ENCODE data around the gene GAB2. TPM values are rescaled to one million over a fixed set of nuclear protein-coding genes. Genes with fewer than 3 reads are reported as not detected.

Gene GAB2
- polyA plus RNA-seq, 1 donor from 2014 or later, result 4.2 TPM

- Mint-ChIP-seq H3K4me1 (peaks cover 37 to 46% (median 45%) of the 10 kb centered on the region in 3 donors), H3K36me3 (peaks cover 2% of the 10 kb centered on the region), H3K9me3 (no peaks in the 10 kb centered on the region), H3K4me3 (peak overlapping the region in 3 of 4 donors; percentile 85 to 97 (median 93)), H3K27ac (peak overlapping the region in 2 of 3 donors; percentile 22 to 95), H3K27me3 (no peaks in the 10 kb centered on the region)
Observed at GRCh38 chr11:78419327-78419726, 1.7 kb upstream of the GAB2 start.

DNA sequence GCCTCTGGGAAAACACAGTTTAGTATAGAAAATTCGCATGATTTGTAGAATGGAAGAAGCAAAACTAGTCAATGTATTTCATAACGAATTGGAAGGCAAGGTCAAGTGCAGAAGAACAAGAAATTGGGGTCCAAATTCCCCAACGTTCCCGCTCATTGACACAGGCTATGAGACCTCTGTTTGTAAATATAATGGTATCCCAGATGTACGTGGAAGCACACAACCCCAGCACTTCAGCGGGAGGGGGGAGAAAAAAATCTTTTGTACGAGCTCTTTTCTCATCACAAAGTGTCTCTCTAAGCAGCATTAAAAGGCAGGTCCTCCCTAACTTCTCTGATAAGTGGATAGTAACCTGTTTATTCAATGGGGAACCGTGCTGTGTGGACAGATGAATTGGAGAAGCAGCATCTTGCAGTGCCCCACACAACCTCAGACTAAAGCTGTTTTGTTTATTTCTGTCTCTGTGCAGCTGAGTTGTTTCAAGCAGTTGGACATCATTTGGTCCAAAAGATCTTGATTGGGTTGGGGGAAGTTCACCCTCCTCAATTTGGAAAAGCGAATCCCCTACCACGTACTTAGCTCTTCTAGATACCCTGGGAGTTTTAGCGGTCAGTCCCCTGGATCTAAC, 1.1 kb upstream of the GAB2 start:
- peak overlapping the region; percentile 85 to 97 (median 90) for H3K4me3 Mint-ChIP-seq
- peaks cover 2% of the 10 kb centered on the region for H3K36me3 Mint-ChIP-seq
- H3K27me3 Mint-ChIP-seq, result no peaks in the 10 kb centered on the region
- no peaks in the 10 kb centered on the region for H3K9me3 Mint-ChIP-seq
- peak overlapping the region; percentile 39 to 95 (median 89) for H3K27ac Mint-ChIP-seq
- peaks cover 37 to 44% (median 40%) of the 10 kb centered on the region in 3 donors for H3K4me1 Mint-ChIP-seq

DNA sequence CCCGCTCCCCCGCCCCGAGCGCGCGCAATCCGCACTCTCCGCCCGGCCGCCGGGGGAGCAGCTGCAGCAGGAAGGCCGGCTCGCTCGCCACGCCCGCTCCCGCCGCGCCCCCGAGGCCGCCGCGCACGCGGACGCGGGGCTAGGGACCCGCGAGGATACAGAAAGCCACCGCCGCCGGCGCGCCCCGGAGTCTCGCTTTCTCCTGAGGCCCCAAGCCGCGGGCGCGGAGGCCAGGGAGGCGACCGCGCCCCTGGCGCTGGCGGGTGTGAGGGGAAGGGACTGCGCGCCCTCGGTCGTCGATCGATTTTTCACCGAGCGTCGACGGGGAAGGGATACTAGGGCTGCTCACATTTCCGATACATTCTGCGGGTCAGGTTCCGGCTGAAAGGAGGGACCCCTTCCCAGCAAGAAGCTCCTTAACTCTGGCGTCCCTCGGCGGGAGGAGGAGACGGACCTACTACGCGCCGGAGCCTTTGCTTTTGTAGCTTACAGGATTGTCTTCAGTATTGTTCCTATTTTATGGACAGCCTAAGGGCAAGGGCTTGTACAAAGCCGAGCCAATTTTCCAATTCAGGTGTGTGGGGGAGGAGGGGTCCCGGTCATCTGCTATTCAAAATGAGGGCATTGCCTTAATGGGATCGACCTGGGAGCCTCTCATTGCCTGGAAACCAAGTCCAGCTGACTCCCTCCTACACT, 416 bp upstream of the GAB2 start:
- Mint-ChIP-seq H3K4me1 (peaks cover 43 to 50% (median 46%) of the 10 kb centered on the region in 3 donors), H3K9me3 (no peaks in the 10 kb centered on the region), H3K27me3 (no peaks in the 10 kb centered on the region), H3K4me3 (peak overlapping the region; percentile 85 to 97 (median 90)), H3K36me3 (peaks cover 2% of the 10 kb centered on the region), H3K27ac (peak overlapping the region; percentile 89 to 95 (median 94))

DNA sequence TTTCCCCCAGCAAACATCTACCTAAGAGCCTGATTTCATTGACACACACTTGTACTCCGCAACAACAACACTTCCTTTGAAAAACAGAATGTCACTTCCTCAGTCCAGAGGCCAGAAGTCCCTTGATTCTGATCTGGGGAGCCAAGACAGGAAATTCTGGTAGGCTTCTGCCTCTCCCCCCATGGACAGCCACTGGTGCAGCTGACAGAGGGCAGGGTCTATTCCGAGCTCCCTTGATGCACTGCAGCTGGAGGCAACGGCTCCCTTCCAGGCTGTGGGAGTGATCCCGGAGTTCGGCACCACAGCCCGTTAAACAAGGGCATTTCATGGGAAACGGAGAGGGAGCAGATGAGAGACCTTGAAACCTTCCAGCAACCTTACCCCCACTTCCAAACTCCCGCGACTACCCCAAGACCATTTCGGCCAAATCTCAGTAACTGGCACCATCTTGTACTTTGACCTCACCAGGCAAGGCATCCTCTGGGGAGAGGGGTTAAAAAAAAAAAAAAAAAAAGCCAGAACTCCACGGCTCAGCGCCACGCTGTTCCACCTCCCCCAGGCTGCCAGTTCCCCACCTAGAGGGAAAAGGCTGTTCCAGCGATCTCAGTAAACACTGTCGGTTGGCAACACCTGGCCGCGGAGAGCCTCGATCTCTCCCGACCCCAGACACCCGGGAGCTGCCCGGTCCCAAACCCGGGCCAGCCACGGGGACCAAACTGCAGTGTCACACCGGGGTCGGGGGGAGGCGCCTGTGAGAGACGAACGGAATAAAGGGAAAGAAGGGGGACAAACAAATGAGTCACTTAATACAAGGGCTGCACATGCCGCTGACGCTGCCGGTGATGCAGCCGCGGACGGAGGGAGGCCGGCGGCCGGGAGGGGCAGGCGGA, 1.1 kb downstream of the GAB2 start:
- Mint-ChIP-seq H3K4me3 (peak overlapping the region; percentile 94 to 99 (median 99)), H3K9me3 (no peaks in the 10 kb centered on the region), H3K27me3 (no peaks in the 10 kb centered on the region), H3K27ac (peak overlapping the region; percentile 97 to 99 (median 98)), H3K4me1 (peaks cover 50 to 59% (median 52%) of the 10 kb centered on the region in 3 donors), H3K36me3 (no peaks in the 10 kb centered on the region)

- H3K27ac Mint-ChIP-seq, result peak overlapping the region; percentile 95 to 99 (median 98)
- no peaks in the 10 kb centered on the region for H3K9me3 Mint-ChIP-seq
- peaks cover 2% of the 10 kb centered on the region for H3K36me3 Mint-ChIP-seq
- no peaks in the 10 kb centered on the region for H3K27me3 Mint-ChIP-seq
- peak overlapping the region; percentile 77 to 99 (median 96) for H3K4me3 Mint-ChIP-seq
- peaks cover 42 to 53% (median 44%) of the 10 kb centered on the region in 3 donors for H3K4me1 Mint-ChIP-seq
Observed at GRCh38 chr11:78415338-78415737, 2.3 kb downstream of the GAB2 start.

DNA sequence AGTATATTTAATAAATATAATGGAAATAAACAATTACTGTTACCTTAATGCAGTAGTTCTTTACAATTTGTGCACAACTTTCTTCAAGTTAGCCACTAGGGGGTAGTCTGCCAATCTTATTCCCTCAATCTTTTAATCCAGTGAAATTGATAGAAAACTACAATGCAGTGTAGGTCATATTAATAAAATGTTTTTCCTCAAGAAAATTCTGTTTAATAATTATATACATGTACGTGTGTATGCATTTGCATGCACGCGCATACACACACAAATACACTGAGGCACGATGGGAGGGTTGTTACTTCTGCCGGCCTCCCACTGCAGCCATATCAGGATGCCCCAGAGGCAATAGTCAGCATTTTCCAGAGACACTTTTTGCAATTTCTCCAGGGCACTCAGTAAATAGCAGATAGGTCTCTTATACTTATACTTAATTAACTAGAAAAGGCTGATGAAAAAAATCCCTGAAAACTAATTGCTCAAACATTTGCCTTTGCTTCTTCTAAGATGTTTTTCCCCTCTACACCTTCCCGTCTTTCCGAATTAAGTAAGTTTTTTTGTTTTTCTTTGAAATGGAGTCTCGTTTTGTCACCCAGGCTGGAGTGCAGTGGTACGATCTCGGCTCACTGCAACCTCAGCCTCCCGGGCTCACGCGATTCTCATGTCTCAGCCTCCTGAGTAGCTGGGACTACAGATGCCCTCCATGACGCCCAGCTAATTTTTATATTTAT, 3.1 kb downstream of the GAB2 start:
- Mint-ChIP-seq H3K9me3 (peaks cover 0 to 4% (median 0%) of the 10 kb centered on the region in 3 donors), H3K36me3 (peaks cover 2% of the 10 kb centered on the region), H3K27ac (peak overlapping the region in 2 of 3 donors; percentile 8 to 80), H3K4me3 (peak overlapping the region in 2 of 4 donors; percentile 50 to 99), H3K4me1 (peaks cover 40 to 50% (median 40%) of the 10 kb centered on the region in 3 donors), H3K27me3 (no peaks in the 10 kb centered on the region)

DNA sequence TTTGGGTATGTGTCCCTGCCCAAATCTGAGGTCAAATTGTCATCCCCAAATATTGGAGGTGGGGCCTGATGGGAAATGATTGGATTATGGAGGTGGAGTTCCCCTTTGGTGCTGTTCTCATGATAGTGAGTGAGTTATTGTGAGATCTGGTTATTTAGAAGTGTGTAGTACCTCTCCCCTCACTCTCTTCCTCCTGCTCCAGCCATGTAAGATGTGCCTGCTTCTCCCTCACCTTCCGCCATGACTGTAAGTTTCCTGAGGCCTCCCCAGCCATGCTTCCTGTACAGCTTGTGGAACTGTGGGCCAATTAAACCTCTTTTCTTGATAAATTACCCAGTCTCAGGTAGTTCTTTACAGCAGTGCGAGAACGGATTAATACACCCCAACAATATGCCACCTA, 9.0 kb downstream of the GAB2 start:
- H3K27ac Mint-ChIP-seq, result peak overlapping the region in 1 of 3 donors; percentile 62
- peaks cover 13% of the 10 kb centered on the region for H3K36me3 Mint-ChIP-seq
- peaks cover 0 to 4% (median 3%) of the 10 kb centered on the region in 3 donors for H3K9me3 Mint-ChIP-seq
- H3K27me3 Mint-ChIP-seq, result no peaks in the 10 kb centered on the region
- peaks cover 34 to 39% (median 34%) of the 10 kb centered on the region in 3 donors for H3K4me1 Mint-ChIP-seq
- peak overlapping the region in 2 of 4 donors; percentile 9 to 32 for H3K4me3 Mint-ChIP-seq

GRCh38 chr11:78406568-78407196, 10.9 kb downstream of the GAB2 start:
- Mint-ChIP-seq H3K27me3 (no peaks in the 10 kb centered on the region), H3K4me1 (peaks cover 21 to 28% (median 25%) of the 10 kb centered on the region in 3 donors), H3K27ac (peak overlapping the region in 2 of 3 donors; percentile 21 to 80), H3K36me3 (peaks cover 13% of the 10 kb centered on the region), H3K9me3 (peaks cover 0 to 4% (median 3%) of the 10 kb centered on the region in 3 donors), H3K4me3 (peak overlapping the region in 1 of 4 donors; percentile 68)

DNA sequence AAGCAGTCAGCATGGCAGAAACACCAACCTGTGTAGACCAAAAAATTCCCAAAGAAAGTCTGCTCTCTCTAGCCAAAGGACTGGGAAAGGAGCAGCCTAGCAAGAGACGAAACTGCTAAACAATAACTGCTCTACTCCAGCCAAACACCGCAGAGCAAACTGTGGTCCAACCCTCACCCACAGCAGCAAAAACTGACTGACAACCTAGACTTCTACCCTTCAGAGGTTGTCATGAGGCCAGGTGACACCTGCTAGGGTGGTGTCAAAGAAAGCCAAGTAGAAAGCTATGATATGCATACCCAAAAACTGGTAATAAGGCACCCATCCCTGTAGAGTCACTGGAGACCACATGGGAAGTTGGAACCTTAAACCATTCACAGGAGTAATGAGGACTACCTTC, 11.8 kb downstream of the GAB2 start:
- Mint-ChIP-seq H3K36me3 (peaks cover 11% of the 10 kb centered on the region), H3K4me1 (peaks cover 26 to 31% (median 27%) of the 10 kb centered on the region in 3 donors), H3K27me3 (no peaks in the 10 kb centered on the region), H3K4me3 (peak overlapping the region in 1 of 4 donors; percentile 29), H3K9me3 (peaks cover 0 to 4% (median 3%) of the 10 kb centered on the region in 3 donors), H3K27ac (peak overlapping the region in 1 of 3 donors; percentile 26)

DNA sequence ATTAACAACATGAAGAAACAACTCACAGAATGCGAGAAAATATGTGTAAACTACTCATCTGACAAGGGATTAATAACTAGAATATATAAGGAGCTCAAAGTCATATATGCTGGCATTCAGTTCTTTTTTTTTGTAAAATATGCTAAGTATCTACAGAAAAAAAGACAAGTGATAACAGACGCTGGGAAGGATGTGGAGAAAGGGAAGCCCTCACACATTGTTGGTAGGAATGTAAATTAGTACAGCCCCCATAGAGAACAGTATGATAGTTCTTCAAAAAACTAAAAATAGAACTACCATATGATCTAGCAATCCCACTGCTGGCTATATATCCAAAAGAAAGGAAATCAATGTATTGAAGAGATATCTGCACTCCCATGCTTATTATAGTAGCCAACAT, 13.8 kb downstream of the GAB2 start:
- Mint-ChIP-seq H3K36me3 (peaks cover 8% of the 10 kb centered on the region), H3K27me3 (no peaks in the 10 kb centered on the region), H3K9me3 (peaks cover 0 to 2% (median 0%) of the 10 kb centered on the region in 3 donors)

DNA sequence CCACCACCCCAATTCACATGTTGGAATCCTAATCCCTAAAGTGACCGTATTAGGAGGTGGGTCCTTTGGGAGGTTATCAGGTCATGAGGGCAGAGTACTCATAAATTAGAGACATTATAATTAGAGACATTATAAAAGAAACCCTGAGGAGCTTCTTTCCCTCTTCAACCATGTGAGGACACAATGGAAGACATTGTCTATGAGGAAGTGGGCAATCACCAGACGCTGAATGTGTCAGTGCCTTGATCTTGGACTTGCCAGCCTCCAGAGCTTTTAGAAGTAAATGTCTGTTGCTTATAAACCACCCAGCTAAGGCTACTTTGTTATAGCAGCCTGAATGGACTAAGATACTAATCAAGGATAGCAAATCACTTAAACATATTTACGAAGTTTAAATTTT, 14.8 kb downstream of the GAB2 start:
- Mint-ChIP-seq H3K36me3 (peaks cover 6% of the 10 kb centered on the region), H3K27ac (no peak overlapping the region), H3K27me3 (no peaks in the 10 kb centered on the region), H3K9me3 (no peaks in the 10 kb centered on the region), H3K4me3 (no peak overlapping the region), H3K4me1 (peaks cover 25 to 31% (median 29%) of the 10 kb centered on the region in 3 donors)

More for the DNA sequence above, 13.8 kb downstream of the GAB2 start:
- peak overlapping the region in 1 of 3 donors; percentile 14 for H3K27ac Mint-ChIP-seq
- peaks cover 27 to 31% (median 31%) of the 10 kb centered on the region in 3 donors for H3K4me1 Mint-ChIP-seq
- H3K4me3 Mint-ChIP-seq, result no peak overlapping the region

DNA sequence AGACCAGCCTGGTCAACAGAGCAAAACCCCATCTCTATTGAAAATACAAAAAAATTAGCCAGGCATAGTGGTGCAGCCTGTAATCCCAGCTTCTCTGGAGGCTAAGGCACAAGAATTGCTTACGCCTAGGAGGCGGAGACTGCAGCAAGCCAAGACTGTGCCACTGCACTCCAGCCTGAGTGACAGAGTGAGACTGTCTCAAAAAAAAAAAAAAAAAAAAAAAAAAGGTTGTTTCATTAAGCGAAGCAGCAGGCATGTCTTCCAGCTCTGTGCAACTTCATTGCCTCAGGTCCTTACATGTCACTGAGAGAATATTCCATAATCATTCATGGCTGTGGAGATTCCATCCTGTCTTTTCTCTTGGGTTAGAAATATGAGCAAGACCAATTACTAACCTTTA, 16.9 kb downstream of the GAB2 start:
- H3K27me3 Mint-ChIP-seq, result peaks cover 2% of the 10 kb centered on the region
- H3K36me3 Mint-ChIP-seq, result peaks cover 3% of the 10 kb centered on the region
- H3K4me3 Mint-ChIP-seq, result no peak overlapping the region
- H3K4me1 Mint-ChIP-seq, result peaks cover 17 to 26% (median 25%) of the 10 kb centered on the region in 3 donors
- H3K9me3 Mint-ChIP-seq, result no peaks in the 10 kb centered on the region
- no peak overlapping the region for H3K27ac Mint-ChIP-seq

- Mint-ChIP-seq H3K4me3 (no peak overlapping the region), H3K27ac (no peak overlapping the region), H3K36me3 (peaks cover 3% of the 10 kb centered on the region), H3K27me3 (peaks cover 2% of the 10 kb centered on the region), H3K4me1 (peaks cover 17 to 26% (median 25%) of the 10 kb centered on the region in 3 donors), H3K9me3 (no peaks in the 10 kb centered on the region)
Observed at GRCh38 chr11:78400116-78400515, 17.5 kb downstream of the GAB2 start.

DNA sequence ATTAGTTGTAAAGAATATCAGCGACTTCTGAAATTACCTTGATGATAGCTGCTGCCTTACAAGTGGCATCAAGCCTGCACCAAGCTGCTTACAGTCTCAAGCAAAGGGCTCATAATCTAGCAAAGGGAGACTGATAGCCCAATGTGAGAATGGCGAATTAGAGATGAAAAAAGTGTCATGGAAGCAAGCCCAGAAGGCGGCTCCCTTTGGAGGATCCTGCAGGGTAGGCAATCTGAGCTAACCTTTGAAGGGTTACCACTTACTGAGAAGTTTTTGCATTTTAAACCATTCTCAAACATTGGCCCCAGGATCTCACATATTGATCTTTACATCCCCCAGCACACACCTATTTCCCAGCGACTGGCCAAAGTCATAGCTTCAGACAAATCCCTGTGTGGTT, 18.5 kb downstream of the GAB2 start:
- H3K27me3 Mint-ChIP-seq, result peaks cover 2% of the 10 kb centered on the region
- H3K4me1 Mint-ChIP-seq, result peaks cover 17 to 26% (median 22%) of the 10 kb centered on the region in 3 donors
- H3K4me3 Mint-ChIP-seq, result no peak overlapping the region
- no peaks in the 10 kb centered on the region for H3K36me3 Mint-ChIP-seq
- H3K27ac Mint-ChIP-seq, result no peak overlapping the region
- no peaks in the 10 kb centered on the region for H3K9me3 Mint-ChIP-seq

Measured in IgD-negative memory B cell (primary cell).